Right lobe of liver (tissue), 4 donors: Measurements from ENCODE around the gene DRD3.

Experiments used
- CTCF ChIP-seq, 4 donors: fragments of 200-600 bp in 3 of 4; fragments of 450-650 bp in 1 of 4; IDR thresholded peaks; one replicate each; pipeline versions ENCODE4 v1.5.1 to v1.8.0; 2016 to 2022; ENCODE audit warnings: antibody characterized with exemption in 4 of 4, mild to moderate bottlenecking in 2 of 4
- POLR2A ChIP-seq: fragments of 450-650 bp; IDR thresholded peaks from one replicate; pipeline ENCODE4 v1.6.1; 2017; ENCODE audit warnings: antibody characterized with exemption, mild to moderate bottlenecking
- donor health status: DM: no; HTN: no; CAD: no.
- donor health status: DM: no; HTN: no; CAD: no.
- donor health status: DM: no; HTN: yes; CAD: no.

DNA sequence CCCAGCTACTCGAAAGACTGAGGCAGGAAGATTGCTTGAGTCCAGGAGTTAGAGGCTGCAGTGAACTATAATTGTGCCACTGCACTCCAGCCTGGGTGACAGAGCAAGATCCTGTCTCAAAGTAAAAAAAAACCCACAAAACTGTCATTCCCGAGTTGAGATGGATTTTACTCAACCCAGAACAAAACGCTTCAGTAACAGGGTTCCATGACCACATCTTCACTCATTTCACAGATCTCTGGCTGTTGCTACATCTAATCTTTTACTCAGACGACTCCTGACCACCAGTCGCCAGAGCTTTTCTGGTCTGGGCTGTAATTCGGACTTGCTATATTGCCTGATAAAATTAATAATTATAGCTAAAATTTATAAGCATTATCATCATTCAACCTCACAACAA, 2.4 kb downstream of the DRD3 start:
- TF ChIP-seq CTCF (IDR thresholded peaks at IDR 0.05) (no peak), POLR2A (no peak)
